ENCODE measurements around the gene CPM. TPM values are rescaled to one million over a fixed set of nuclear protein-coding genes. Genes with fewer than 3 reads are reported as not detected.

Gene CPM
- total RNA-seq, 1 experiment from 2014 or later: 3.1 TPM

DNA sequence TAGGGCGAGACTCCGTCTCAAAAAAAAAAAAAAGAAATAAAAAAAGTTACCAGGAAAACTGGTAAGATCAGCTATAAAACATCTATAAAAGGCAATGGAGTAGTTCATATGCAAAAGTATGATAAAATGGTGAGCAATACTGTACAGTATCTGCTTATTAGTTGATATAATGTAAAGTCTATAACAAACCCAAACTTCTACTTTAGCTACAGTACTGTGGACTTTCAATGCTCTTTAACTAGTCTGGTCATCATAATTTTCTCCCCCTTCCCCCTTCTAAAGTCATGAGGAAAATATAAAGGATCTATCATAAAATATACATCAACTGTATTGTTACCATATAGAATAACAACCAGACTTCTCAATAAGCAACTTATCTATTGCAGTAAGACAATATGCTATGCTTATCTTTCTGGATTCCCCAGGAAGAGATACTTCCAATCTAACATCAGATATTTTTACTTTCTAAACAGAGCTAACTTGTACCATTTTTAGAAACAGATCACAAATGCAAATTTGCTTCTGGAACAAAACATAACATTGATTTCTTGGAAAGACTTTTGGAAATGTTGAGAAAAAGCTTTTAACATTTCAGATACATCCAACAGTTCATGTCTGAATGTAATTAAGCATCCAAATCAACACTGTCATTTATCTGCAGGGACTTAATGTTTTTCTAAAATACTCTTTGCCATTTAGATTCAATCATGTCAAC is 81.2 kb downstream of the CPM start:
- Histone ChIP-seq H3K9me3 (ENCODE audit: low read length) (no peaks in the 10 kb centered on the region), H3K36me3 (ENCODE audit: low read depth, low read length) (no peaks in the 10 kb centered on the region), H2AFZ (ENCODE audit: low read length) (no peak overlapping the region), H4K20me1 (ENCODE audit: low read length) (no peaks in the 10 kb centered on the region), H3F3A (ENCODE audit: low read length, unreplicated experiment) (no peaks in the 10 kb centered on the region), H3K4me1 (ENCODE audit: insufficient read depth, low read length) (no peaks in the 10 kb centered on the region), H3K4me3 (ENCODE audit: low read length) (no peak overlapping the region), H3K79me2 (ENCODE audit: low read length) (no peaks in the 10 kb centered on the region), H3K9me2 (replicated peaks; ENCODE audit: low read length) (no peaks in the 10 kb centered on the region), H3K9ac (ENCODE audit: low read length) (no peak overlapping the region), H3K4me2 (ENCODE audit: low read length) (no peak overlapping the region), H3K27ac (ENCODE audit: low read length) (no peak overlapping the region), H3K27me3 (ENCODE audit: low read length) (no peaks in the 10 kb centered on the region)
- ATAC-seq (no peak), DNase-seq (no peak)
- TF ChIP-seq, protein P1, sequence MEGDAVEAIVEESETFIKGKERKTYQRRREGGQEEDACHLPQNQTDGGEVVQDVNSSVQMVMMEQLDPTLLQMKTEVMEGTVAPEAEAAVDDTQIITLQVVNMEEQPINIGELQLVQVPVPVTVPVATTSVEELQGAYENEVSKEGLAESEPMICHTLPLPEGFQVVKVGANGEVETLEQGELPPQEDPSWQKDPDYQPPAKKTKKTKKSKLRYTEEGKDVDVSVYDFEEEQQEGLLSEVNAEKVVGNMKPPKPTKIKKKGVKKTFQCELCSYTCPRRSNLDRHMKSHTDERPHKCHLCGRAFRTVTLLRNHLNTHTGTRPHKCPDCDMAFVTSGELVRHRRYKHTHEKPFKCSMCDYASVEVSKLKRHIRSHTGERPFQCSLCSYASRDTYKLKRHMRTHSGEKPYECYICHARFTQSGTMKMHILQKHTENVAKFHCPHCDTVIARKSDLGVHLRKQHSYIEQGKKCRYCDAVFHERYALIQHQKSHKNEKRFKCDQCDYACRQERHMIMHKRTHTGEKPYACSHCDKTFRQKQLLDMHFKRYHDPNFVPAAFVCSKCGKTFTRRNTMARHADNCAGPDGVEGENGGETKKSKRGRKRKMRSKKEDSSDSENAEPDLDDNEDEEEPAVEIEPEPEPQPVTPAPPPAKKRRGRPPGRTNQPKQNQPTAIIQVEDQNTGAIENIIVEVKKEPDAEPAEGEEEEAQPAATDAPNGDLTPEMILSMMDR (conservative IDR thresholded peaks at IDR 0.05; ENCODE audit: low read depth, low read length): no peak
- TF ChIP-seq EZH2phosphoT487 (IDR thresholded peaks at IDR 0.05; ENCODE audit: borderline replicate concordance, low read length): no peak
- no peak for TF ChIP-seq EZH2 (IDR thresholded peaks at IDR 0.05; ENCODE audit: low read length, unreplicated experiment)
- no TSS peak for BruUV-seq (replicated peaks)
- CTCF ChIA-PET: no interaction called here
- intact Hi-C loops (cut with micrococcal nuclease): no loop called here
- POLR2A ChIA-PET (ENCODE audit: unreplicated experiment): no interaction called here

DNA sequence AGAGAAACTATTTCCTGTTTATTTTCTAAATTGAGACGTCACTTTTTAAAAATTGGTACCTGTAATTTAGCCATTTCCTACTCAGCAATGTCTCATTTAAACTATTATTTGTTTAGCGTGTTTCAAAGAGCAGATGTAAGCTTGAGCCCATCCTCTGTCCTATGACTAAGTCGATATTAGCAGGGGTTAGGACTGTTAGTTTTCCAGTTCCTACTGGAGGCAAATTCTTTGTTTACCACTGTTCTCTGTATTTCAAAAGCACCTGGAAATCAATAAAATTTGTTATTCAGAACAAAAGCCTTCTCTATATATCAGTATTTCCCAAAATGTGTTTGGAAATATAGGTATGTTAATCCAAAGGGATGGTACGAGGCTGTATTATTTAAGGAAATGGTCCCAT is 82.6 kb downstream of the CPM start:
- intact Hi-C loops (cut with micrococcal nuclease): no loop called here
- H3K9me2 ChIP-seq (replicated peaks; ENCODE audit: low read length): no peaks in the 10 kb centered on the region
- ATAC-seq (no peak), DNase-seq (peak; percentile 15)
- no peak overlapping the region for H2AFZ ChIP-seq (ENCODE audit: low read length)
- ChIA-PET POLR2A (ENCODE audit: unreplicated experiment) (interaction anchor here (0.6 to 0.7 kb wide), 2 partner anchors 8 to 440 kb away, joined by 4 read pairs; no protein-coding TSS in a partner anchor), CTCF (no interaction called here)
- no peak overlapping the region for H3K27ac ChIP-seq (ENCODE audit: low read length)
- H4K20me1 ChIP-seq (ENCODE audit: low read length): no peaks in the 10 kb centered on the region
- TF ChIP-seq EZH2 (IDR thresholded peaks at IDR 0.05; ENCODE audit: low read length, unreplicated experiment): no peak
- TF ChIP-seq, protein P1 (conservative IDR thresholded peaks at IDR 0.05; ENCODE audit: low read depth, low read length): no peak
- no peak for TF ChIP-seq EZH2phosphoT487 (IDR thresholded peaks at IDR 0.05; ENCODE audit: borderline replicate concordance, low read length)
- no peak overlapping the region for H3K4me3 ChIP-seq (ENCODE audit: low read length)
- no peaks in the 10 kb centered on the region for H3K9me3 ChIP-seq (ENCODE audit: low read length)
- H3K79me2 ChIP-seq (ENCODE audit: low read length): no peaks in the 10 kb centered on the region
- H3K9ac ChIP-seq (ENCODE audit: low read length): no peak overlapping the region
- H3K4me2 ChIP-seq (ENCODE audit: low read length): no peak overlapping the region
- no peaks in the 10 kb centered on the region for H3K36me3 ChIP-seq (ENCODE audit: low read depth, low read length)
- no peaks in the 10 kb centered on the region for H3F3A ChIP-seq (ENCODE audit: low read length, unreplicated experiment)
- H3K4me1 ChIP-seq (ENCODE audit: insufficient read depth, low read length): no peaks in the 10 kb centered on the region
- no peaks in the 10 kb centered on the region for H3K27me3 ChIP-seq (ENCODE audit: low read length)
- BruUV-seq (replicated peaks): no TSS peak

DNA sequence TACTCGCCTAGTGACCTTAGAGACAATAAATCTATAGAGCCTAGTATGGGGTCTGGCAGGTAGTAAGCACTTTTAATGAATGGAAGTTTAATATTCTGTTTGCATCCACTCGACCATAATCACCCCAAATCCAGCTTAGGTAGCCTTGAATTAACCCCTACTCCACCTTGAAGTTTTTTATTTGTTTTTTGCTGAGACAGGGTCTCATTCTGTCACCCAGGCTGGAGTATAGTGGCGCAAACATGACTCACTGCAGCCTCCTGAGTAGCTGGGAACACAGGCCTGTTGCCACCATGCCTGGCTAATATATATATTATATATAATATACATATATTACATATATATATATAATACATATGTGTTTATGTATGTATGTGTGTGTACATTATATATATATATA is 86.2 kb downstream of the CPM start:
- no peaks in the 10 kb centered on the region for H3K9me3 ChIP-seq (ENCODE audit: low read length)
- no peak overlapping the region for H3K4me2 ChIP-seq (ENCODE audit: low read length)
- ChIA-PET CTCF (no interaction called here), POLR2A (ENCODE audit: unreplicated experiment) (no interaction called here)
- H3K27me3 ChIP-seq (ENCODE audit: low read length): no peaks in the 10 kb centered on the region
- no peak for ATAC-seq
- H2AFZ ChIP-seq (ENCODE audit: low read length): no peak overlapping the region
- no peak for DNase-seq
- peaks cover 15% of the 10 kb centered on the region for H3K36me3 ChIP-seq (ENCODE audit: low read depth, low read length)
- no peaks in the 10 kb centered on the region for H3K4me1 ChIP-seq (ENCODE audit: insufficient read depth, low read length)
- no peak overlapping the region for H3K4me3 ChIP-seq (ENCODE audit: low read length)
- H3K27ac ChIP-seq (ENCODE audit: low read length): no peak overlapping the region
- TF ChIP-seq, protein P1 (conservative IDR thresholded peaks at IDR 0.05; ENCODE audit: low read depth, low read length): no peak
- TF ChIP-seq EZH2phosphoT487 (IDR thresholded peaks at IDR 0.05; ENCODE audit: borderline replicate concordance, low read length) (no peak), EZH2 (IDR thresholded peaks at IDR 0.05; ENCODE audit: low read length, unreplicated experiment) (no peak)
- intact Hi-C loops (cut with micrococcal nuclease): no loop called here
- no peaks in the 10 kb centered on the region for H3K9me2 ChIP-seq (replicated peaks; ENCODE audit: low read length)
- H4K20me1 ChIP-seq (ENCODE audit: low read length): 0 out of 2 replicates have a peak, but pooled peaks cover 3% of the 10 kb centered on the region
- no TSS peak for BruUV-seq (replicated peaks)
- no peak overlapping the region for H3K9ac ChIP-seq (ENCODE audit: low read length)
- no peaks in the 10 kb centered on the region for H3F3A ChIP-seq (ENCODE audit: low read length, unreplicated experiment)
- no peaks in the 10 kb centered on the region for H3K79me2 ChIP-seq (ENCODE audit: low read length)
